Measurements from ENCODE around the gene ATP5PD.

ATP5PD gene

GRCh38 chr17:75046407-75047289 is at the start of gene ATP5PD, which contains the start of gene KCTD2:
Gene ATP5PD, minus strand, starts transcription at chr17:75046969. Its CDS starts 4,319 bp downstream, at chr17:75042650.
Gene KCTD2, plus strand, starts transcription at chr17:75047225. Its CDS starts 26 bp downstream, at chr17:75047251.
- peak; percentile 94 for DNase-seq

- DNase-seq, result no peak
Observed at GRCh38 chr17:75096082-75096625, 49.4 kb upstream of the ATP5PD start.

- no peak for DNase-seq
Observed at GRCh38 chr17:75094871-75095399, 48.2 kb upstream of the ATP5PD start.

GRCh38 chr17:75093548-75094158 is 46.9 kb upstream of the ATP5PD start:
- no peak for DNase-seq

- no peak for DNase-seq
Observed at GRCh38 chr17:75091855-75092327, 45.1 kb upstream of the ATP5PD start.

GRCh38 chr17:75090871-75091854 is 44.4 kb upstream of the ATP5PD start:
- no peak for DNase-seq

- no peak for DNase-seq
Observed at GRCh38 chr17:75088465-75089417, 42.0 kb upstream of the ATP5PD start.

- DNase-seq, result peak; percentile 27
Observed at GRCh38 chr17:75087558-75088453, 41.0 kb upstream of the ATP5PD start, which contains the start of gene SLC16A5. Gene SLC16A5, plus strand, starts transcription at chr17:75087954. Its CDS starts 5,683 bp downstream, at chr17:75093637.

GRCh38 chr17:75087182-75087557 is 40.4 kb upstream of the ATP5PD start:
- DNase-seq, result no peak

- no peak for DNase-seq
Observed at GRCh38 chr17:75086496-75087181, 39.9 kb upstream of the ATP5PD start.

- DNase-seq, result no peak
Observed at GRCh38 chr17:75084039-75084660, 37.4 kb upstream of the ATP5PD start.

GRCh38 chr17:75082683-75083082 is 35.9 kb upstream of the ATP5PD start:
- no peak for DNase-seq

- DNase-seq, result no peak
Observed at GRCh38 chr17:75081611-75082540, 35.1 kb upstream of the ATP5PD start.

- DNase-seq, result no peak
Observed at GRCh38 chr17:75079023-75079373, 32.2 kb upstream of the ATP5PD start.

- DNase-seq, result no peak
Observed at GRCh38 chr17:75078284-75079022, 31.7 kb upstream of the ATP5PD start.

- DNase-seq, result peak; percentile 42
Observed at GRCh38 chr17:75077496-75078283, 30.9 kb upstream of the ATP5PD start.
